ENCODE data around the gene DRD2. TPM values are rescaled to one million over a fixed set of nuclear protein-coding genes. Genes with fewer than 3 reads are reported as not detected.

The DRD2 gene
- total RNA-seq, 2 experiments from 2014 or later: not detected

DNA sequence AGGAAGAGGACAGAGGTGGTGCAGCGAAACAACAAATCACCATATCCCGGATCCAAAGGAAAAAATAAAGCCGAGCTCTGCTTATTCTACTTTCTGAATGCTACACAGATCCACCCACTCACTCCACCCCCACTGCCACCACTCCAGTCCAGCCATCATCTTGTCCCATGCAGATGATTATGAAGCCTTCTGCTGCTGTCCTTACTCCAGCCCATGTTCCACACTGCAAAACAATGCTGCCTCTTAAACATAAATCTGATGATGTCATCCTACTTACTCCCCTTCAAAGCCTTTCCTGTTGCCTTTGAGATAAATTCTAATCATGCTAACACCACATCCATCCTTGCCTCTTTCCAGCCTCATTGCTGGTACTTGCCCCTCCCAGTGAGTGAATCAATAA, 6.5 kb upstream of the DRD2 start:
- Histone ChIP-seq H3K4me3 (ENCODE audit: low read length) (no peak overlapping the region), H3K27ac (ENCODE audit: low read depth in 1 of 2, low read length in 2 of 2) (no peak overlapping the region), H3K9me3 (ENCODE audit: control insufficient read depth in 1 of 2, insufficient read depth in 1 of 2, low read length in 2 of 2) (peaks cover 0 to 11% of the 10 kb centered on the region in 2 experiments), H3K27me3 (ENCODE audit: control insufficient read depth in 1 of 2, insufficient read depth in 2 of 2, low read length in 2 of 2) (peaks cover 19% of the 10 kb centered on the region in 2 experiments), H3K36me3 (ENCODE audit: insufficient read depth, low read length) (no peaks in the 10 kb centered on the region), H3K4me1 (ENCODE audit: insufficient read depth, low read length) (no peaks in the 10 kb centered on the region)
- intact Hi-C loops (cut with DNase I, micrococcal nuclease): no loop called here
- ChIA-PET CTCF (no interaction called here), POLR2A (no interaction called here)
- H3K36me3 Mint-ChIP-seq (ENCODE audit: low read depth): no peaks in the 10 kb centered on the region
- ATAC-seq (ENCODE audit: poor library complexity) (no peak), DNase-seq (no peak)
- no peaks in the 10 kb centered on the region for H3K4me1 Mint-ChIP-seq (ENCODE audit: low read depth)
- no peak overlapping the region for H3K4me3 Mint-ChIP-seq
- peaks cover 2% of the 10 kb centered on the region for H3K9me3 Mint-ChIP-seq
- no peak overlapping the region for H3K27ac Mint-ChIP-seq
- TF ChIP-seq, protein P1, sequence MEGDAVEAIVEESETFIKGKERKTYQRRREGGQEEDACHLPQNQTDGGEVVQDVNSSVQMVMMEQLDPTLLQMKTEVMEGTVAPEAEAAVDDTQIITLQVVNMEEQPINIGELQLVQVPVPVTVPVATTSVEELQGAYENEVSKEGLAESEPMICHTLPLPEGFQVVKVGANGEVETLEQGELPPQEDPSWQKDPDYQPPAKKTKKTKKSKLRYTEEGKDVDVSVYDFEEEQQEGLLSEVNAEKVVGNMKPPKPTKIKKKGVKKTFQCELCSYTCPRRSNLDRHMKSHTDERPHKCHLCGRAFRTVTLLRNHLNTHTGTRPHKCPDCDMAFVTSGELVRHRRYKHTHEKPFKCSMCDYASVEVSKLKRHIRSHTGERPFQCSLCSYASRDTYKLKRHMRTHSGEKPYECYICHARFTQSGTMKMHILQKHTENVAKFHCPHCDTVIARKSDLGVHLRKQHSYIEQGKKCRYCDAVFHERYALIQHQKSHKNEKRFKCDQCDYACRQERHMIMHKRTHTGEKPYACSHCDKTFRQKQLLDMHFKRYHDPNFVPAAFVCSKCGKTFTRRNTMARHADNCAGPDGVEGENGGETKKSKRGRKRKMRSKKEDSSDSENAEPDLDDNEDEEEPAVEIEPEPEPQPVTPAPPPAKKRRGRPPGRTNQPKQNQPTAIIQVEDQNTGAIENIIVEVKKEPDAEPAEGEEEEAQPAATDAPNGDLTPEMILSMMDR (IDR thresholded peaks at IDR 0.05): no peak
- H3K27me3 Mint-ChIP-seq: peaks cover 81% of the 10 kb centered on the region

DNA sequence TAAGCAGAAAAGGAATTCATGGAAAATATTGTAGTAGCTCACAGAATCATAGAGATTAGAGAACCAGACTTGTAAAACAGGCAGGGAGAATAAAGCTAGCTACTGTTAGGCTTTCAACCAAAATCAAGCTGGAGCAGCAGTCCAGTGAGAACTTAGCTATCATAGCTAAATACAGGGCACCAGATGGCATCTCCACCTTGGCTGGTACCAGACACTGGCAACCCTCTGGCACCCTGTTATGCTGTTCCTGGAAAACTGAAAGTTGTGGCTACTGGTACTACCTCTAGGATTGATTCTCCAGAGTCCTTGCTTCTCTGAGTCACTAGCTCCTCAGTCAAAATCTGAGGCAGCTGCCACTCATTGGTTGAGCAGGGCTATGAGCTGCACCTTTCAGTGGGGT, 6.0 kb upstream of the DRD2 start:
- no peak overlapping the region for H3K4me3 Mint-ChIP-seq
- intact Hi-C loops (cut with DNase I, micrococcal nuclease): no loop called here
- POLR2A ChIA-PET: no interaction called here

DNA sequence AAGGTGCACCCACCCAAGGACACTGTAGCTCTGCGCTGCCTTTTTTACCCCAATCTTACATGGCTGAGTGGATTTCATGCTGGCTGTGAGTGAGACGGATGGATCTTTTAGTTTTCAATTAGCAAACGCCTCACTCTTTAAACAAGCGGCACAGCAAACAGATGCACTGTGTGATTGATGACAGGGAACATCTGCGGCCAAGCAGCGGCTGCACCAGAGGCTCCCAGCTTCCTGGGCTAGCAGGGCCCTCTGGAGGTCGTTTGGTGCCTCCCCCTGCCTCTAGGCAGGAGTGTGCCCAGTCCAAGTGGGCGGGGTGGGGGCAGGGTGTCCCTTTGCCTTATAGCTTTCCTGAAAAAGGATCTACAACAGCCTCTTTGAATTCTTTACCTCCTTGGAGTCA, 2.1 kb upstream of the DRD2 start:
- H3K4me3 ChIP-seq (ENCODE audit: low read length): no peak overlapping the region
- H3K36me3 Mint-ChIP-seq (ENCODE audit: low read depth): no peaks in the 10 kb centered on the region
- CTCF ChIA-PET: no interaction called here

More for the DNA sequence above, 6.0 kb upstream of the DRD2 start:
- Mint-ChIP-seq H3K9me3 (peaks cover 2% of the 10 kb centered on the region), H3K27ac (no peak overlapping the region), H3K27me3 (peaks cover 82% of the 10 kb centered on the region), H3K4me1 (ENCODE audit: low read depth) (no peaks in the 10 kb centered on the region), H3K36me3 (ENCODE audit: low read depth) (no peaks in the 10 kb centered on the region)
- no peak overlapping the region for H3K27ac ChIP-seq (ENCODE audit: low read depth in 1 of 2, low read length in 2 of 2)
- CTCF ChIA-PET: no interaction called here
- H3K27me3 ChIP-seq (ENCODE audit: control insufficient read depth in 1 of 2, insufficient read depth in 2 of 2, low read length in 2 of 2): peaks cover 23 to 24% of the 10 kb centered on the region in 2 experiments
- H3K4me3 ChIP-seq (ENCODE audit: low read length): no peak overlapping the region
- H3K9me3 ChIP-seq (ENCODE audit: control insufficient read depth in 1 of 2, insufficient read depth in 1 of 2, low read length in 2 of 2): peaks cover 0 to 11% of the 10 kb centered on the region in 2 experiments
- H3K36me3 ChIP-seq (ENCODE audit: insufficient read depth, low read length): no peaks in the 10 kb centered on the region
- TF ChIP-seq, protein P1 (IDR thresholded peaks at IDR 0.05): no peak
- DNase-seq (no peak), ATAC-seq (ENCODE audit: poor library complexity) (no peak)
- no peaks in the 10 kb centered on the region for H3K4me1 ChIP-seq (ENCODE audit: insufficient read depth, low read length)

More for the DNA sequence above, 2.1 kb upstream of the DRD2 start:
- ATAC-seq (ENCODE audit: poor library complexity): no peak
- peaks cover 87% of the 10 kb centered on the region for H3K27me3 Mint-ChIP-seq
- no peak overlapping the region for H3K27ac Mint-ChIP-seq
- no peak for DNase-seq
- TF ChIP-seq, protein P1 (IDR thresholded peaks at IDR 0.05): no peak
- H3K4me1 Mint-ChIP-seq (ENCODE audit: low read depth): peaks cover 4% of the 10 kb centered on the region
- POLR2A ChIA-PET: no interaction called here
- peaks cover 39 to 57% of the 10 kb centered on the region in 2 experiments for H3K27me3 ChIP-seq (ENCODE audit: control insufficient read depth in 1 of 2, insufficient read depth in 2 of 2, low read length in 2 of 2)
- H3K4me3 Mint-ChIP-seq: no peak overlapping the region
- intact Hi-C loops (cut with DNase I, micrococcal nuclease): no loop called here
- no peak overlapping the region for H3K27ac ChIP-seq (ENCODE audit: low read depth in 1 of 2, low read length in 2 of 2)
- peaks cover 0 to 15% of the 10 kb centered on the region in 2 experiments for H3K9me3 ChIP-seq (ENCODE audit: control insufficient read depth in 1 of 2, insufficient read depth in 1 of 2, low read length in 2 of 2)
- no peaks in the 10 kb centered on the region for H3K9me3 Mint-ChIP-seq
- H3K4me1 ChIP-seq (ENCODE audit: insufficient read depth, low read length): no peaks in the 10 kb centered on the region
- no peaks in the 10 kb centered on the region for H3K36me3 ChIP-seq (ENCODE audit: insufficient read depth, low read length)

All from CD4-positive, alpha-beta T cell (primary cell).